ENCODE results near the gene HPSE. TPM values are rescaled to one million over a fixed set of nuclear protein-coding genes. Genes with fewer than 3 reads are reported as not detected.

HPSE gene
- total and polyA plus RNA-seq, 9 of the 15 experiments (the other 6 are each of a cell fraction or from before 2014, with no cell fraction given) = 0.01 to 0.42 (median 0.14) TPM; not detected in 1

DNA sequence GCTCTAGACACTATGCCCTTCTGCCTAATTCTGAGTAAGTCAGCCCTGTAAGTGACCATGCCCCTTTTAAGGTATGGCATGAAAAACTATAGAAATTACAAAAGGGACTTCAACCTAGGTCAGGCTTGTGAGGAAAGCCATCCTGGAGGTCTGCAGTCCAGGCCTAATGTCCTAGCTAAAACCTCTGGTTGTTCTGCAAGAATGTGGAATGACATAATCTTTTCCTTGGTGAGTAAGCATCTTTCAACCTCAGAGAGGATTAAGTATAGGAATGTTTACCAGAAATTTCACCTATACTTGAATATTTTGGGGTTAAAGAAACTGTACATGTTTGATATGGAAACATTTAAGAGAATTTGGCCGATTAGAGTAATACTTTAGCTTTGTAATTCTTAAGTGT is 23.8 kb upstream of the HPSE start (continued):
- no peak for TF ChIP-seq CTCFL (IDR thresholded peaks at IDR 0.05; ENCODE audit: borderline replicate concordance, insufficient read depth, low read depth, low read length, poor library complexity, severe bottlenecking)
- TF ChIP-seq ELF1 (tag; IDR thresholded peaks at IDR 0.05) = no peak
- TF ChIP-seq FOSL1 (tag; conservative IDR thresholded peaks at IDR 0.05) = peak; percentile 45; the same call in 1 of the 2 replicates
- TF ChIP-seq, protein P1, sequence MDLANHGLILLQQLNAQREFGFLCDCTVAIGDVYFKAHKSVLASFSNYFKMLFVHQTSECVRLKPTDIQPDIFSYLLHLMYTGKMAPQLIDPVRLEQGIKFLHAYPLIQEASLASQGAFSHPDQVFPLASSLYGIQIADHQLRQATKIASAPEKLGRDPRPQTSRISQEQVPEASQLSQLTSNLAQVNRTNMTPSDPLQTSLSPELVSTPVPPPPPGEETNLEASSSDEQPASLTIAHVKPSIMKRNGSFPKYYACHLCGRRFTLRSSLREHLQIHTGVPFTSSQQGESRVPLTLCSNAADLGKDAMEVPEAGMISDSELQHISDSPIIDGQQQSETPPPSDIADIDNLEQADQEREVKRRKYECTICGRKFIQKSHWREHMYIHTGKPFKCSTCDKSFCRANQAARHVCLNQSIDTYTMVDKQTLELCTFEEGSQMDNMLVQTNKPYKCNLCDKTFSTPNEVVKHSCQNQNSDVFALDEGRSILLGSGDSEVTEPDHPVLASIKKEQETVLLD (IDR thresholded peaks at IDR 0.05) = no peak
- TF ChIP-seq ESRRA (IDR thresholded peaks at IDR 0.05; ENCODE audit: borderline replicate concordance, low read depth) = no peak
- no peak for TF ChIP-seq BCL6 (CRISPR knock-in tag; IDR thresholded peaks at IDR 0.05)
- no peak for TF ChIP-seq HCFC1 (IDR thresholded peaks at IDR 0.05; ENCODE audit: low read depth, low read length)
- TF ChIP-seq, protein P2, sequence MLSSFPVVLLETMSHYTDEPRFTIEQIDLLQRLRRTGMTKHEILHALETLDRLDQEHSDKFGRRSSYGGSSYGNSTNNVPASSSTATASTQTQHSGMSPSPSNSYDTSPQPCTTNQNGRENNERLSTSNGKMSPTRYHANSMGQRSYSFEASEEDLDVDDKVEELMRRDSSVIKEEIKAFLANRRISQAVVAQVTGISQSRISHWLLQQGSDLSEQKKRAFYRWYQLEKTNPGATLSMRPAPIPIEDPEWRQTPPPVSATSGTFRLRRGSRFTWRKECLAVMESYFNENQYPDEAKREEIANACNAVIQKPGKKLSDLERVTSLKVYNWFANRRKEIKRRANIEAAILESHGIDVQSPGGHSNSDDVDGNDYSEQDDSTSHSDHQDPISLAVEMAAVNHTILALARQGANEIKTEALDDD (IDR thresholded peaks at IDR 0.05) = no peak
- no peak for TF ChIP-seq CCAR2 (IDR thresholded peaks at IDR 0.05; ENCODE audit: low read depth, low read length)
- no peak for TF ChIP-seq SP1 (CRISPR knock-in tag; IDR thresholded peaks at IDR 0.05)
- TF ChIP-seq, protein P3, sequence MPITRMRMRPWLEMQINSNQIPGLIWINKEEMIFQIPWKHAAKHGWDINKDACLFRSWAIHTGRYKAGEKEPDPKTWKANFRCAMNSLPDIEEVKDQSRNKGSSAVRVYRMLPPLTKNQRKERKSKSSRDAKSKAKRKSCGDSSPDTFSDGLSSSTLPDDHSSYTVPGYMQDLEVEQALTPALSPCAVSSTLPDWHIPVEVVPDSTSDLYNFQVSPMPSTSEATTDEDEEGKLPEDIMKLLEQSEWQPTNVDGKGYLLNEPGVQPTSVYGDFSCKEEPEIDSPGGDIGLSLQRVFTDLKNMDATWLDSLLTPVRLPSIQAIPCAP (CRISPR knock-in tag; IDR thresholded peaks at IDR 0.05; ENCODE audit: borderline replicate concordance) = no peak
- no peak for TF ChIP-seq AFF1 (IDR thresholded peaks at IDR 0.05; ENCODE audit: low read depth in 1 of 2, partially characterized antibody in 2 of 2)
- no peak for TF ChIP-seq ZNF584 (CRISPR knock-in tag; IDR thresholded peaks at IDR 0.05; ENCODE audit: low read depth)
- TF ChIP-seq MED1 (CRISPR knock-in tag; IDR thresholded peaks at IDR 0.05; ENCODE audit: borderline replicate concordance) = no peak
- TF ChIP-seq, protein P4, sequence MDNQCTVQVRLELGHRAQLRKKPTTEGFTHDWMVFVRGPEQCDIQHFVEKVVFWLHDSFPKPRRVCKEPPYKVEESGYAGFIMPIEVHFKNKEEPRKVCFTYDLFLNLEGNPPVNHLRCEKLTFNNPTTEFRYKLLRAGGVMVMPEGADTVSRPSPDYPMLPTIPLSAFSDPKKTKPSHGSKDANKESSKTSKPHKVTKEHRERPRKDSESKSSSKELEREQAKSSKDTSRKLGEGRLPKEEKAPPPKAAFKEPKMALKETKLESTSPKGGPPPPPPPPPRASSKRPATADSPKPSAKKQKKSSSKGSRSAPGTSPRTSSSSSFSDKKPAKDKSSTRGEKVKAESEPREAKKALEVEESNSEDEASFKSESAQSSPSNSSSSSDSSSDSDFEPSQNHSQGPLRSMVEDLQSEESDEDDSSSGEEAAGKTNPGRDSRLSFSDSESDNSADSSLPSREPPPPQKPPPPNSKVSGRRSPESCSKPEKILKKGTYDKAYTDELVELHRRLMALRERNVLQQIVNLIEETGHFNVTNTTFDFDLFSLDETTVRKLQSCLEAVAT (IDR thresholded peaks at IDR 0.05) = no peak
- TF ChIP-seq PML (IDR thresholded peaks at IDR 0.05; ENCODE audit: low read length) = no peak
- TF ChIP-seq MYBL2 (IDR thresholded peaks at IDR 0.05; ENCODE audit: low read depth) = no peak
- TF ChIP-seq MYBL2 (CRISPR knock-in tag; IDR thresholded peaks at IDR 0.05; ENCODE audit: borderline replicate concordance) = no peak

Measured in K562 (cell line).